CD4-positive, alpha-beta memory T cell (primary cell): ENCODE data around the gene NEGR1. TPM values are rescaled to one million over a fixed set of nuclear protein-coding genes. Genes with fewer than 3 reads are reported as not detected.

ENCODE experiments used
- CTCF ChIA-PET: fragments of 350-600 bp; sonication (Branson Sonifier 250); formaldehyde crosslinking; loops from one replicate; lab custom pipeline; 2021; ENCODE audit warnings: inconsistent platforms; ENCODE audit not compliant: partially characterized antibody; lab: Charles Lee
- POLR2A ChIA-PET: fragments of 350-600 bp; sonication (Branson Sonifier 250); formaldehyde crosslinking; loops from one replicate; lab custom pipeline; 2021; ENCODE audit not compliant: partially characterized antibody; lab: Charles Lee
- DNase-seq, 5 donors: peaks; one replicate each; pipeline versions ENCODE4 v3.0.0 to v3.0.0-alpha.2; 2020 to 2022; ENCODE audit warnings: mixed read lengths in 1 of 5
- H3K27ac ChIP-seq: one replicate; pipeline ENCODE4 v1.7.0; 2013; ENCODE audit warnings: low read depth, low read length
- H3K27me3 ChIP-seq: 2 replicates; pipeline ENCODE4 v1.7.0; 2013; ENCODE audit warnings: mild to moderate bottlenecking, low read length, moderate library complexity; ENCODE audit not compliant: insufficient read depth
- H3K36me3 ChIP-seq: 2 replicates; pipeline ENCODE4 v1.7.0; 2013; ENCODE audit warnings: mild to moderate bottlenecking, low read length, moderate library complexity; ENCODE audit not compliant: insufficient read depth
- H3K4me1 ChIP-seq: 2 replicates; pipeline ENCODE4 v1.7.0; 2013; ENCODE audit warnings: mild to moderate bottlenecking, low read length, moderate library complexity; ENCODE audit not compliant: insufficient read depth
- H3K4me3 ChIP-seq, 2 donors: one replicate each; pipeline ENCODE4 v1.7.0; 2013; ENCODE audit warnings: low read length in 2 of 2, mild to moderate bottlenecking in 1 of 2
- H3K9me3 ChIP-seq, 2 donors: one replicate each; pipeline ENCODE4 v1.7.0; 2013; ENCODE audit warnings: low read length in 2 of 2, control low read depth in 1 of 2; ENCODE audit not compliant: control insufficient read depth in 1 of 2
- H3K27ac Mint-ChIP-seq, 7 donors: one replicate each; pipeline ENCODE4 v1.8.0; 2020 to 2021; ENCODE audit warnings: mixed read lengths in 7 of 7, mild to moderate bottlenecking in 6 of 7, inconsistent platforms in 3 of 7, moderate library complexity in 3 of 7
- H3K27me3 Mint-ChIP-seq, 2 donors: one replicate each; pipeline ENCODE4 v1.8.0; 2020 to 2021; ENCODE audit warnings: mixed read lengths in 2 of 2
- H3K36me3 Mint-ChIP-seq, 2 donors: one replicate each; pipeline ENCODE4 v1.8.0; 2020 to 2021; ENCODE audit warnings: mixed read lengths in 2 of 2, inconsistent platforms in 1 of 2, mild to moderate bottlenecking in 1 of 2
- H3K4me1 Mint-ChIP-seq, 4 donors: one replicate each; pipeline ENCODE4 v1.8.0; 2020 to 2021; ENCODE audit warnings: mixed read lengths in 4 of 4, mild to moderate bottlenecking in 1 of 4
- H3K4me3 Mint-ChIP-seq, 8 donors: one replicate each; pipeline ENCODE4 v1.8.0; 2020 to 2021; ENCODE audit warnings: mixed read lengths in 8 of 8, mild to moderate bottlenecking in 7 of 8, moderate library complexity in 6 of 8, inconsistent platforms in 3 of 8
- H3K9me3 Mint-ChIP-seq, 8 donors: one replicate each; pipeline ENCODE4 v1.8.0; 2020 to 2021; ENCODE audit warnings: mixed read lengths in 8 of 8, mild to moderate bottlenecking in 5 of 8, inconsistent platforms in 3 of 8, moderate library complexity in 1 of 8
- intact Hi-C: fragments of 100-400 bp; cut with micrococcal nuclease; formaldehyde crosslinking; loops from one replicate; pipeline ENCODE4 v1.15.1; 2023
- polyA plus RNA-seq, 2 donors: library from polyadenylated mRNA; unstranded; fragments of 300-500 nt; fragmentation: Illumina TruSeq; gene quantifications; one replicate each; pipeline ENCODE4 v1.2.3, GENCODE V29; 2021
- total RNA-seq, 2 experiments: library from RNA; stranded (reverse); gene quantifications; one replicate each; pipeline ENCODE4 v1.2.3, GENCODE V29; 2021

The NEGR1 gene
- total and polyA plus RNA-seq, 4 experiments from 2014 or later = not detected

DNA sequence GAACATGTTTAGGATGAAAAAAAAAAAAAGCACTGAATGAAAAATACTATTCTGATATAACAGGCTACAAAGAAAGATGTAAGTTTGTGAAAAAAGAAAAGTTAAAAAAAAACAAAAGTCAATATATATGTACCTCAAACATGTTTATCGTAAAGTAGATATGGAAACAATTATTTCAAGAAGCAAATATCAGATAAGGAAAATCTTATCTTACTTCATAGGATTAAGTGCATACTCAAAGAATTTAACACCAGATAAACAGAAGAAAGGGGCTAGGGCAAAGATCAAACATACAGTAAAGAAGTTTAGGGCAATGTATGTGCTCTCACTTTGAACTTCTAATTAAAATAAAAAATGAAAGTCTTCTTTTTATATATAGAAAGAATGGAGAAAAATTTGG is 75.3 kb downstream of the NEGR1 start:
- ChIA-PET POLR2A (no interaction called here), CTCF (no interaction called here)
- Histone ChIP-seq H3K27ac (no peak overlapping the region), H3K27me3 (no peaks in the 10 kb centered on the region), H3K36me3 (no peaks in the 10 kb centered on the region), H3K9me3 (no peaks in the 10 kb centered on the region), H3K4me1 (no peaks in the 10 kb centered on the region), H3K4me3 (no peak overlapping the region)
- no peaks in the 10 kb centered on the region for H3K27me3 Mint-ChIP-seq
- intact Hi-C loops = no loop called here
- H3K4me3 Mint-ChIP-seq = no peak overlapping the region
- H3K27ac Mint-ChIP-seq = no peak overlapping the region
- H3K36me3 Mint-ChIP-seq = no peaks in the 10 kb centered on the region
- no peaks in the 10 kb centered on the region for H3K4me1 Mint-ChIP-seq
- DNase-seq = no peak
- peaks cover 0 to 7% (median 2%) of the 10 kb centered on the region in 8 donors for H3K9me3 Mint-ChIP-seq

DNA sequence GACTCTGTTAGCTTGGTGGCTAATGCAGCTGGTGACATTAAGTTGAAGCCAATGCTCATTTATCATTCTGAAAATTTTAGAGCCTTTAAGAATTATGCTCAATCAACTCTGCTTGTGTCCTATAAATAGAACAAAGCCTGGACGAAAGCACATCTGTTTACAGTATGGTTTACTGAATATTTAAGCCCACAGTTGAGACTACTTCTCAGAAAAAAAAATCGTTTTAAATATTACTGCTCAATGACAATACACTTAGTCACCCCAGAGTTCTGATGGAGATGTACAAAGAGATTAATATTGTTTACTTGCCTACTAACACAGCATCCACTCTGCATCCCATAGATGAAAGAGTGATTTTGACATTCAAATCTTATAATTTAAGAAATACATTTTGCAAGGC is 79.6 kb downstream of the NEGR1 start:
- H3K9me3 Mint-ChIP-seq = peaks cover 0 to 13% (median 4%) of the 10 kb centered on the region in 8 donors
- no peak overlapping the region for H3K4me3 Mint-ChIP-seq
- Histone ChIP-seq H3K27ac (no peak overlapping the region), H3K4me1 (no peaks in the 10 kb centered on the region), H3K9me3 (no peaks in the 10 kb centered on the region), H3K27me3 (no peaks in the 10 kb centered on the region), H3K4me3 (no peak overlapping the region), H3K36me3 (no peaks in the 10 kb centered on the region)
- H3K36me3 Mint-ChIP-seq = no peaks in the 10 kb centered on the region
- H3K4me1 Mint-ChIP-seq = no peaks in the 10 kb centered on the region
- ChIA-PET POLR2A (no interaction called here), CTCF (no interaction called here)
- no peak overlapping the region for H3K27ac Mint-ChIP-seq
- no peaks in the 10 kb centered on the region for H3K27me3 Mint-ChIP-seq
- intact Hi-C loops = no loop called here
- no peak for DNase-seq

DNA sequence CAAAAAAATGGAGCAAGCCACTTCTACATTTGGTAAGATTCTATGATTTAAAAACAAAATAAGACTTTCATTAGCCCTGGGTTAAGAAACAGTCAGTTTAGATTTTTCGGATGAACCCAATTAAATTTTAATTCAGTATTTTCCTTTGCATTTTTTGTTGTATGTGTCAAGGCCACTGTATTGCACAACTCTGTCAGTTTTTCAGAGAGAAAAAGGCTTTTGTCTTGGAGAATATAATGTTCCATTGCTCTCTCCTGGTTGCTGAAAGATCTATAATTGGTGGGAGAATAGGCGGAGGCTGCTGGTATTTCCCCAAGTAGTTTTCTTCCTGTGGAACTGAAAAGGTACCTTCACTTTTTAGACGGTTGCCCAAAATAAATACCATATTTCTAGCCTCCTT is 84.6 kb downstream of the NEGR1 start:
- Mint-ChIP-seq H3K4me3 (no peak overlapping the region), H3K27ac (no peak overlapping the region), H3K9me3 (peaks cover 0 to 11% (median 2%) of the 10 kb centered on the region in 8 donors), H3K36me3 (no peaks in the 10 kb centered on the region), H3K4me1 (no peaks in the 10 kb centered on the region), H3K27me3 (no peaks in the 10 kb centered on the region)
- H3K4me3 ChIP-seq = no peak overlapping the region
- intact Hi-C loops = no loop called here
- no peaks in the 10 kb centered on the region for H3K9me3 ChIP-seq
- no peaks in the 10 kb centered on the region for H3K27me3 ChIP-seq
- no peak for DNase-seq
- no peaks in the 10 kb centered on the region for H3K36me3 ChIP-seq
- H3K27ac ChIP-seq = no peak overlapping the region
- ChIA-PET POLR2A (no interaction called here), CTCF (no interaction called here)
- no peaks in the 10 kb centered on the region for H3K4me1 ChIP-seq

DNA sequence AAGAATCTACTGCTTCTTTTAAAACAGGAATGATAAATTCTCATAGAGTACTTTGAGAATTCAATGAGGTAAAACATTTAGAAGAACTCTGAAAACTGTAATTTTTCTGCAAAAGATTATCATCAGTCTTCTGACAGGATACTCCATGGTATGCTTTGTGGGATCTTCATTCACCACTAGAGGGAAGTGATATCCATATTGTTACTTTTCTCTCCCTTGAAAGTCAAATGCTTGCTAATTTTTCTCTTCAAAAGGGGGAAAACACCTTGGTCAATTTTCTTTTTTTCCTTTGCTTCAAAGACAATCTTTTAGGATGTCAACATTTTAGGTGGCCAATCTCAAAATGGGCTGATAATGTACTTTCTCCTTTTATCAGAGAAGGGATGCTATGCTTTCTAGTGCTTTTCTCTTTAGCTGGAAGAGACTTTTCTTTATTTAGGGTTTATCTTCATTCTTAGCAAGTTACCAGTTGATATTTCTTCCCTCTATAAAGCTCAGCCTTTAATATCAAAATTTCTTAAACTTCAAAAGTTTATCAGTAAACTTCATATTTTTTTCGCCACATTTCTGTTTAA is 95.5 kb downstream of the NEGR1 start:
- H3K4me1 Mint-ChIP-seq = no peaks in the 10 kb centered on the region

DNA sequence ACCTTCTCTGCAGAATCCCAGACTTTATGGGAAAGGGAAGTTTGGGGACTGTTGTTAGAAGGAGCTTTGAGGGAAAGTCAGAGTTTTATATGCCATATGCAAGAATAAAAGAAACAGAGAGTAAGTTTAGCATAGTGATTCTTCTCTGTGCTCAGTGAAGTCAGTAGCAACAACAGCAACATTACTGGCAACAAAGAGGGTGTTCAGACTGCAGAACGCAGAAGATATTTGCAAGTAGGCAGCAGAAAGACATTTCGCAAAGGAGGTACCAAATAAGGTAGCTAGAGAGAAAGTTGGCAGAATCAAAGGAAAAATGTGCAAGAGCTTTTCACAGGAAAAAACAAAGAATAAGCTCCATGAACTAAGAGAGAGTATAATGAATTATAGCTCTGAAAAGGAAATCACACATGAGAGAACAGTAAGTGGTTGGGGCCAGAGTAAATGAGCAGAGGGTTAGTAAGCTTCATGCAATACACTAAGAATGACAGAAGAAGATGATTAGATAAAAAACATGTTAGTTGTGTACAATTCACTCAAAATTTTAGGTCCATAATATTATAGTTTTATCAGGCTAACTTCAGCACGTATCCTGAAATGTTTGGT is 98.1 kb downstream of the NEGR1 start:
- no peaks in the 10 kb centered on the region for H3K4me1 Mint-ChIP-seq
- H3K4me3 Mint-ChIP-seq = no peak overlapping the region
- no peaks in the 10 kb centered on the region for H3K4me1 ChIP-seq
- peaks cover 0 to 8% (median 2%) of the 10 kb centered on the region in 8 donors for H3K9me3 Mint-ChIP-seq
- intact Hi-C loops = no loop called here
- H3K27me3 ChIP-seq = no peaks in the 10 kb centered on the region
- H3K36me3 ChIP-seq = no peaks in the 10 kb centered on the region
- H3K27me3 Mint-ChIP-seq = no peaks in the 10 kb centered on the region
- no peak overlapping the region for H3K4me3 ChIP-seq
- ChIA-PET CTCF (no interaction called here), POLR2A (no interaction called here)
- H3K36me3 Mint-ChIP-seq = no peaks in the 10 kb centered on the region
- H3K9me3 ChIP-seq = peaks cover 0 to 6% of the 10 kb centered on the region in 2 donors
- no peak overlapping the region for H3K27ac Mint-ChIP-seq
- no peak overlapping the region for H3K27ac ChIP-seq
- DNase-seq = no peak

More for the DNA sequence above, 95.5 kb downstream of the NEGR1 start:
- peaks cover 0 to 4% (median 1%) of the 10 kb centered on the region in 8 donors for H3K9me3 Mint-ChIP-seq
- H3K36me3 ChIP-seq = no peaks in the 10 kb centered on the region
- H3K4me3 Mint-ChIP-seq = no peak overlapping the region
- CTCF ChIA-PET = no interaction called here
- no peaks in the 10 kb centered on the region for H3K27me3 ChIP-seq
- no peak for DNase-seq
- intact Hi-C loops = no loop called here
- POLR2A ChIA-PET = no interaction called here
- no peak overlapping the region for H3K4me3 ChIP-seq
- H3K27ac ChIP-seq = no peak overlapping the region
- no peaks in the 10 kb centered on the region for H3K4me1 ChIP-seq
- no peak overlapping the region for H3K27ac Mint-ChIP-seq
- no peaks in the 10 kb centered on the region for H3K36me3 Mint-ChIP-seq
- peaks cover 0 to 6% of the 10 kb centered on the region in 2 donors for H3K9me3 ChIP-seq
- H3K27me3 Mint-ChIP-seq = no peaks in the 10 kb centered on the region

DNA sequence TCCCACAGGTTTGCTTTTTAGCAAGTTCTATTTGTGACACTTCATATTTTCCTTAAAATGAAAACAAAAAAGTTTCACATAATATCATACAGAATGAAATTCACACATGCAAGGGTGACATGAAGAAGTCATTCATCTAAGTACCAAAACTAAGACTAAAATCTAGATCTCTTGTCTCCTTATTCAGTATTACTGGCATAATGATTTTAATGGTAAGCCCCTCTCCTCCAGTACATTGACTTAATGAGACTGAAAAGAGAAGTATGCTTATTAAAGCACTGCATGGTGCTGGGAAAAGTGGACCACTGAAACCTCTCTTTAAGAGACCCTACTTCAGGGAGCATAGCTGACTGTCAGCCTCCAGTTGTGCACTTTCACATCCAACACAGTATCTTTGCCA is 99.5 kb downstream of the NEGR1 start:
- Mint-ChIP-seq H3K27ac (no peak overlapping the region), H3K27me3 (no peaks in the 10 kb centered on the region), H3K4me1 (no peaks in the 10 kb centered on the region), H3K36me3 (no peaks in the 10 kb centered on the region), H3K4me3 (no peak overlapping the region), H3K9me3 (peaks cover 0 to 8% (median 2%) of the 10 kb centered on the region in 8 donors)
- Histone ChIP-seq H3K4me1 (no peaks in the 10 kb centered on the region), H3K27ac (no peak overlapping the region), H3K36me3 (no peaks in the 10 kb centered on the region), H3K9me3 (peaks cover 0 to 6% of the 10 kb centered on the region in 2 donors), H3K4me3 (no peak overlapping the region), H3K27me3 (no peaks in the 10 kb centered on the region)
- no peak for DNase-seq
- ChIA-PET POLR2A (no interaction called here), CTCF (no interaction called here)
- intact Hi-C loops = no loop called here

DNA sequence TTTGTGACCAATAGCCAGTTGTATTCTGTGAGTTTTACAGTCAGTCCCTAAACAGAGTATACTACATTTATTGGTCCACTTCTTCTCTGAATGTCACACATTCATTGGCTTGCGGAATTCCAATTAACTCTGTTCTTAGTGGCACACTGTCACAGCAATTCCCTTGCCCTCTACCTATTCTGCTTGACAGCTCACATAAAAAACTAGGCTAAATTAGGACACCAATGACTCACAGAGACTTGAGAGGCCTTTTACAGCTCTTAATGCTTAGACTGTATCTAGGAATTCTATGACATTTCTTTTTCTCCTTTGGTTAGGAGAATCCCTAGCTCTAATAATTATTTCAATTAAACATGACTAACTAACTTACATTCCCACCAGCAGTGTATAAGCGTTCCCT is 104.1 kb downstream of the NEGR1 start:
- no peak for DNase-seq
- H3K9me3 Mint-ChIP-seq = peaks cover 0 to 7% (median 3%) of the 10 kb centered on the region in 8 donors
- no peaks in the 10 kb centered on the region for H3K36me3 Mint-ChIP-seq
- ChIA-PET POLR2A (no interaction called here), CTCF (no interaction called here)
- no peaks in the 10 kb centered on the region for H3K9me3 ChIP-seq
- H3K4me3 Mint-ChIP-seq = no peak overlapping the region
- H3K4me1 ChIP-seq = no peaks in the 10 kb centered on the region
- H3K27me3 Mint-ChIP-seq = no peaks in the 10 kb centered on the region
- no peaks in the 10 kb centered on the region for H3K36me3 ChIP-seq
- H3K4me3 ChIP-seq = no peak overlapping the region
- no peak overlapping the region for H3K27ac ChIP-seq
- no peaks in the 10 kb centered on the region for H3K27me3 ChIP-seq
- no peaks in the 10 kb centered on the region for H3K4me1 Mint-ChIP-seq
- H3K27ac Mint-ChIP-seq = no peak overlapping the region
- intact Hi-C loops = no loop called here
